ENCODE results near the gene PGS1. TPM values are rescaled to one million over a fixed set of nuclear protein-coding genes. Genes with fewer than 3 reads are reported as not detected.

Gene PGS1
- total and polyA plus RNA-seq, 10 of the 15 experiments (the other 5 are each of a cell fraction or from before 2014, with no cell fraction given) = 1.3 to 37.6 (median 27.4) TPM

DNA sequence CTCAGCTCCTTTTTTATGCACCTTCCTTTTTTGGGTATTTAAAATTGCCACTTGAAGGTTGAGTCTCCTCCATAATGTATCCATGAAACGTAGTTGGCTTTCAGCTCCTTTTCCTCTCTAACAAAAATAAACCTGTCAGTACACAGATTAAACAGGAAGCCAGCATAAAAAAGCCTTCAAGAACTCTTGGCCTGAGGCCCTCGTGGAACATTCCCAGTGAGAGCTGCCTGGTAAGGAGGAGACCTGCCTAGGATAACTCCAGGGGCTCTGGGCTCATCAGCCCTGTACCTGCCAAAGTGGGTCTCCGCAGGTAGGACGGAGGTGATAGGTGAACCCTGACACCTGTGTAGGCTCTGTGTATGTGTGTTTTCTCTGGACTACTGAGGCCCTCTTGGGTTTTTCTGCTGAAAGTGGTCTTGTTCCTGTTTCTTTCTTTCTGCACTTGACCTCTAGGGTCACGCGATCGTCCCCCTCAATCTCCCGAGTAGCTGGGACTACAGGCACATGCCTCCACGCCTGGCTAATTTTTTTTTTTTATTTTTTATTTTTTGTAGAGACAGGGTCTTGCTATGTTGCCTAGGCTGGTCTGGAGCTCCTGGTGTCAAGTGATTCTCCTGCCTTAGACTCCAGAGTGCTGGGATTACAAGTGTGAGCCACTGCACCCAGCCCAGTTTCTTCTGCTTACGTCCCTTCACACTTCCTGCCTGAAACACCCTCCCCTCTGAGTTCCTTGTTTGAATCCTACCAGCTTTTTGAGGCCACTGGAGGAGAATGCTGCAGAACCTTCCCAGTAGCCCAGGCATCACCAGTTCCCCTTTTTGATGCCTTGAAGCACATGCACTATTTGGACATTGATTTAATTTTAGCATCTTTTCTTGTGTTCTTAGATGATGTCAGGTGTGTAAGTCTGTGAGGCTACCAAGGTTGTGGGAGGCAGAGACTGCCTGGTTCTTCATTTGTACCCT lies 9.8 kb downstream of the PGS1 start (continued):
- peak; percentile 64; the same call in 1 of the 2 replicates for TF ChIP-seq ZBED1 (IDR thresholded peaks at IDR 0.05; ENCODE audit: borderline replicate concordance)
- TF ChIP-seq, protein P1, sequence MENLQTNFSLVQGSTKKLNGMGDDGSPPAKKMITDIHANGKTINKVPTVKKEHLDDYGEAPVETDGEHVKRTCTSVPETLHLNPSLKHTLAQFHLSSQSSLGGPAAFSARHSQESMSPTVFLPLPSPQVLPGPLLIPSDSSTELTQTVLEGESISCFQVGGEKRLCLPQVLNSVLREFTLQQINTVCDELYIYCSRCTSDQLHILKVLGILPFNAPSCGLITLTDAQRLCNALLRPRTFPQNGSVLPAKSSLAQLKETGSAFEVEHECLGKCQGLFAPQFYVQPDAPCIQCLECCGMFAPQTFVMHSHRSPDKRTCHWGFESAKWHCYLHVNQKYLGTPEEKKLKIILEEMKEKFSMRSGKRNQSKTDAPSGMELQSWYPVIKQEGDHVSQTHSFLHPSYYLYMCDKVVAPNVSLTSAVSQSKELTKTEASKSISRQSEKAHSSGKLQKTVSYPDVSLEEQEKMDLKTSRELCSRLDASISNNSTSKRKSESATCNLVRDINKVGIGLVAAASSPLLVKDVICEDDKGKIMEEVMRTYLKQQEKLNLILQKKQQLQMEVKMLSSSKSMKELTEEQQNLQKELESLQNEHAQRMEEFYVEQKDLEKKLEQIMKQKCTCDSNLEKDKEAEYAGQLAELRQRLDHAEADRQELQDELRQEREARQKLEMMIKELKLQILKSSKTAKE (IDR thresholded peaks at IDR 0.05; ENCODE audit: low read depth, poor library complexity, severe bottlenecking) = peak; percentile 19
- peak; percentile 53 for TF ChIP-seq ATF7 (IDR thresholded peaks at IDR 0.05; ENCODE audit: low read depth)
- TF ChIP-seq TBL1XR1 (IDR thresholded peaks at IDR 0.05; ENCODE audit: low read depth, low read length) = no peak
- TF ChIP-seq ZNF687 (IDR thresholded peaks at IDR 0.05) = 0 out of 2 replicates have a peak, but pooled peaks have one; percentile 15
- TF ChIP-seq SPI1 (IDR thresholded peaks at IDR 0.05; ENCODE audit: borderline replicate concordance, insufficient read depth, low read depth, low read length) = peak; percentile 98
- TF ChIP-seq BCL11A (IDR thresholded peaks at IDR 0.05; ENCODE audit: low read depth, low read length) = 0 out of 2 replicates have a peak, but pooled peaks have one; percentile 38
- TF ChIP-seq ZNF384 (IDR thresholded peaks at IDR 0.05; ENCODE audit: borderline replicate concordance, low read depth, low read length) = 0 out of 2 replicates have a peak, but pooled peaks have one; percentile 7
- no peak for TF ChIP-seq TCF12 (IDR thresholded peaks at IDR 0.05; ENCODE audit: low read depth, low read length)
- no peak; a peak in 1 of 6 replicates for TF ChIP-seq CTCF (IDR thresholded peaks at IDR 0.05 in 2 of 3, conservative IDR thresholded peaks at IDR 0.05 in 1 of 3; ENCODE audit: control insufficient read depth in 2 of 3, extremely low read depth in 1 of 3, insufficient read depth in 1 of 3, low read depth in 3 of 3, low read length in 3 of 3)
- TF ChIP-seq IKZF1 (conservative IDR thresholded peaks at IDR 0.05) = peak; percentile 61
- no peak for TF ChIP-seq ZNF622 (IDR thresholded peaks at IDR 0.05)
- TF ChIP-seq NR2F1 (conservative IDR thresholded peaks at IDR 0.05) = peak; percentile 88
- TF ChIP-seq FOXM1 (IDR thresholded peaks at IDR 0.05; ENCODE audit: low read depth, low read length) = peak; percentile 25; the same call in 1 of the 2 replicates
- TF ChIP-seq RAD21 (IDR thresholded peaks at IDR 0.05; ENCODE audit: insufficient read depth, low read depth, low read length) = peak; percentile 12; the same call in 1 of the 2 replicates
